K562 (cell line): Measurements from ENCODE around the gene PITPNM1.

ENCODE experiments used
- KLF13 ChIP-seq: fragments of 450-650 bp; IDR thresholded peaks from 2 replicates; pipeline ENCODE4 v1.6.1; 2016; ENCODE audit warnings: missing genetic modification characterization, low read depth, mild to moderate bottlenecking, missing compliant biosample characterization, moderate library complexity, borderline replicate concordance
- L3MBTL2 ChIP-seq: fragments of 450-650 bp; IDR thresholded peaks from 2 replicates; pipeline ENCODE4 v1.6.1; 2016; ENCODE audit warnings: mild to moderate bottlenecking, moderate library complexity
- RCOR1 ChIP-seq, 2 experiments: IDR thresholded peaks; 2 replicates each; pipeline ENCODE4 v1.6.1; 2012; ENCODE audit warnings: low read depth in 2 of 2, low read length in 2 of 2, borderline replicate concordance in 1 of 2, improper control_type of control experiment in 1 of 2
- ZNF140 ChIP-seq: fragments of 250-450 bp; sonication (Bioruptor Pico); IDR thresholded peaks from 2 replicates; pipeline ENCODE4 v1.8.0; 2021; ENCODE audit warnings: moderate library complexity, mild to moderate bottlenecking, inconsistent platforms
- ZNF699 ChIP-seq: fragments of 250-450 bp; sonication (Bioruptor Pico); IDR thresholded peaks from 2 replicates; pipeline ENCODE4 v1.8.0; 2021; ENCODE audit warnings: mild to moderate bottlenecking, moderate library complexity; ENCODE audit not compliant: insufficient replicate concordance
- TF ChIP-seq, protein P1 (sequence below): sonication (generic); formaldehyde crosslinking; IDR thresholded peaks from 2 replicates; pipeline ENCODE4 v1.8.1; 2022; ENCODE audit warnings: missing genetic modification reagents
- TF ChIP-seq, protein P2 (sequence below), 3 experiments: IDR thresholded peaks in 2 of 3; conservative IDR thresholded peaks in 1 of 3; 2 replicates each; pipeline ENCODE4 v1.5.1; 2011 to 2012; ENCODE audit warnings: low read length in 3 of 3, mild to moderate bottlenecking in 3 of 3, control low read depth in 2 of 3, improper control_type of control experiment in 1 of 3, inconsistent platforms in 1 of 3, low read depth in 1 of 3, mixed read lengths in 1 of 3, moderate library complexity in 1 of 3; ENCODE audit not compliant: insufficient read depth in 2 of 3

DNA sequence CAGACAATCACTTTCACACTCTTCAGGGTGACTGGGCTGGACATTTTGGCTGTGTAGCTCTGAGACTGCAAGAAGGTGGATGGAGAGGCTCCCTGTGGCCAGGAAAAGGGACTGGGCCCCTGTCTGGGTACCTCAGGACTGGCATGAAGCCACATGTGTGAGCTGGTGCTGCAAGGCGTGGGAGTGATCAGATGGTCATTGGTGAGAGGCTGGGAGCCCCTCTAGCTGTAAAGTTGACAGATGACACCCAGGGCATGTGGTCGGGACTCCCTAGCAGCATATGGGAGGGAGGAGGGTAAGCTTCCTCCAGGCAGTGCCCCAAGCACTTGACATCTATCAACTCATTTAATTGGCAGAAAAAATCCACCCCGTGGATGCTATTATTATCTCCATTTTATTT is 37.0 kb upstream of the PITPNM1 start:
- TF ChIP-seq RCOR1 (IDR thresholded peaks at IDR 0.05; ENCODE audit: borderline replicate concordance in 1 of 2, low read depth in 2 of 2, low read length in 2 of 2) (no peak), ZNF140 (CRISPR knock-in tag) (no peak), L3MBTL2 (no peak), ZNF699 (no peak), KLF13 (tag) (no peak)
- TF ChIP-seq, protein P1, sequence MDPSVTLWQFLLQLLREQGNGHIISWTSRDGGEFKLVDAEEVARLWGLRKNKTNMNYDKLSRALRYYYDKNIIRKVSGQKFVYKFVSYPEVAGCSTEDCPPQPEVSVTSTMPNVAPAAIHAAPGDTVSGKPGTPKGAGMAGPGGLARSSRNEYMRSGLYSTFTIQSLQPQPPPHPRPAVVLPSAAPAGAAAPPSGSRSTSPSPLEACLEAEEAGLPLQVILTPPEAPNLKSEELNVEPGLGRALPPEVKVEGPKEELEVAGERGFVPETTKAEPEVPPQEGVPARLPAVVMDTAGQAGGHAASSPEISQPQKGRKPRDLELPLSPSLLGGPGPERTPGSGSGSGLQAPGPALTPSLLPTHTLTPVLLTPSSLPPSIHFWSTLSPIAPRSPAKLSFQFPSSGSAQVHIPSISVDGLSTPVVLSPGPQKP (CRISPR knock-in tag) = no peak
- TF ChIP-seq, protein P2, sequence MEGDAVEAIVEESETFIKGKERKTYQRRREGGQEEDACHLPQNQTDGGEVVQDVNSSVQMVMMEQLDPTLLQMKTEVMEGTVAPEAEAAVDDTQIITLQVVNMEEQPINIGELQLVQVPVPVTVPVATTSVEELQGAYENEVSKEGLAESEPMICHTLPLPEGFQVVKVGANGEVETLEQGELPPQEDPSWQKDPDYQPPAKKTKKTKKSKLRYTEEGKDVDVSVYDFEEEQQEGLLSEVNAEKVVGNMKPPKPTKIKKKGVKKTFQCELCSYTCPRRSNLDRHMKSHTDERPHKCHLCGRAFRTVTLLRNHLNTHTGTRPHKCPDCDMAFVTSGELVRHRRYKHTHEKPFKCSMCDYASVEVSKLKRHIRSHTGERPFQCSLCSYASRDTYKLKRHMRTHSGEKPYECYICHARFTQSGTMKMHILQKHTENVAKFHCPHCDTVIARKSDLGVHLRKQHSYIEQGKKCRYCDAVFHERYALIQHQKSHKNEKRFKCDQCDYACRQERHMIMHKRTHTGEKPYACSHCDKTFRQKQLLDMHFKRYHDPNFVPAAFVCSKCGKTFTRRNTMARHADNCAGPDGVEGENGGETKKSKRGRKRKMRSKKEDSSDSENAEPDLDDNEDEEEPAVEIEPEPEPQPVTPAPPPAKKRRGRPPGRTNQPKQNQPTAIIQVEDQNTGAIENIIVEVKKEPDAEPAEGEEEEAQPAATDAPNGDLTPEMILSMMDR (IDR thresholded peaks at IDR 0.05 in 2 of 3, conservative IDR thresholded peaks at IDR 0.05 in 1 of 3; ENCODE audit: insufficient read depth in 2 of 3, low read depth in 1 of 3, low read length in 3 of 3) = no peak
